GM18520 (cell line): ENCODE data around the gene DOCK4.

Source experiments
- ATAC-seq: cut with Tn5 transposase; IDR thresholded peaks from one replicate; pipeline ENCODE4 v1.9.1; 2021; ENCODE audit not compliant: unreplicated experiment

The DOCK4 gene

GRCh38 chr7:111746950-111747349 is 459.2 kb downstream of the DOCK4 start:
- no peak for ATAC-seq

GRCh38 chr7:111744501-111745155 is 461.6 kb downstream of the DOCK4 start:
- ATAC-seq: no peak

- no peak for ATAC-seq
These were observed 462.9 kb downstream of the DOCK4 start for GRCh38 chr7:111743244-111743847.

- ATAC-seq: peak; percentile 90
These were observed 464.4 kb downstream of the DOCK4 start for GRCh38 chr7:111741811-111742240.

GRCh38 chr7:111740942-111741341 is 465.3 kb downstream of the DOCK4 start:
- ATAC-seq: no peak

- ATAC-seq: no peak
These were observed 469.7 kb downstream of the DOCK4 start for GRCh38 chr7:111736552-111736874.

GRCh38 chr7:111735661-111736551 is 470.3 kb downstream of the DOCK4 start:
- no peak for ATAC-seq

GRCh38 chr7:111734954-111735660 is 471.1 kb downstream of the DOCK4 start:
- no peak for ATAC-seq

GRCh38 chr7:111732923-111733322 is 473.3 kb downstream of the DOCK4 start:
- no peak for ATAC-seq

- no peak for ATAC-seq
These were observed 475.5 kb downstream of the DOCK4 start for GRCh38 chr7:111730476-111731300.

GRCh38 chr7:111730057-111730456 is 476.1 kb downstream of the DOCK4 start:
- ATAC-seq: no peak

GRCh38 chr7:111729483-111729882 is 476.7 kb downstream of the DOCK4 start:
- no peak for ATAC-seq

- ATAC-seq: no peak
These were observed 477.6 kb downstream of the DOCK4 start for GRCh38 chr7:111728635-111728995.

- ATAC-seq: no peak
These were observed 478.1 kb downstream of the DOCK4 start for GRCh38 chr7:111727905-111728634.

- no peak for ATAC-seq
These were observed 487.3 kb downstream of the DOCK4 start for GRCh38 chr7:111718886-111719285.

GRCh38 chr7:111711426-111712065 is 494.7 kb downstream of the DOCK4 start:
- no peak for ATAC-seq

GRCh38 chr7:111710839-111711380 is 495.3 kb downstream of the DOCK4 start:
- no peak for ATAC-seq

GRCh38 chr7:111708072-111708471 is 498.1 kb downstream of the DOCK4 start:
- no peak for ATAC-seq

- no peak for ATAC-seq
These were observed 500.4 kb downstream of the DOCK4 start for GRCh38 chr7:111705807-111706206.
